OCI-LY1 (cell line): ENCODE measurements around the gene GLI3.

Experiments
- H2AFZ ChIP-seq: fragments of 200-600 bp; sonication (generic), shearing (Covaris generic); 2 replicates; pipeline ENCODE4 v1.6.0; 2014; ENCODE audit warnings: antibody characterized with exemption, mild to moderate bottlenecking, low read length
- H3F3A ChIP-seq: fragments of 200-600 bp; sonication (generic), shearing (Covaris generic); 2 replicates; pipeline ENCODE4 v1.6.0; 2014; ENCODE audit warnings: mild to moderate bottlenecking, antibody characterized with exemption, low read length, moderate library complexity; ENCODE audit not compliant: insufficient read depth
- H3K27ac ChIP-seq: fragments of 200-600 bp; sonication (generic); 2 replicates; pipeline ENCODE4 v1.5.1; 2014; ENCODE audit warnings: low read length, mixed run types, mild to moderate bottlenecking, low read depth; ENCODE audit not compliant: poor library complexity, severe bottlenecking
- H3K27me3 ChIP-seq: fragments of 200-600 bp; sonication (generic); 2 replicates; pipeline ENCODE4 v1.6.0; 2014; ENCODE audit warnings: antibody characterized with exemption, mild to moderate bottlenecking, low read length, moderate library complexity; ENCODE audit not compliant: insufficient read depth
- H3K36me3 ChIP-seq: fragments of 200-600 bp; sonication (generic); 2 replicates; pipeline ENCODE4 v1.6.1; 2014; ENCODE audit warnings: mild to moderate bottlenecking, antibody characterized with exemption, low read length, moderate library complexity, mixed read lengths; ENCODE audit not compliant: insufficient read depth
- H3K4me1 ChIP-seq: fragments of 200-600 bp; sonication (generic); 2 replicates; pipeline ENCODE4 v1.5.1; 2014; ENCODE audit warnings: mild to moderate bottlenecking, low read length, moderate library complexity; ENCODE audit not compliant: insufficient read depth, severe bottlenecking
- H3K4me2 ChIP-seq: fragments of 200-600 bp; sonication (generic), shearing (Covaris generic); 2 replicates; pipeline ENCODE4 v1.6.1; 2014; ENCODE audit warnings: low read length
- H3K4me3 ChIP-seq: fragments of 200-600 bp; sonication (generic); 2 replicates; pipeline ENCODE4 v1.5.1; 2014; ENCODE audit warnings: low read length, low read depth, mild to moderate bottlenecking, mixed read lengths; ENCODE audit not compliant: poor library complexity, severe bottlenecking
- H3K79me2 ChIP-seq: fragments of 200-600 bp; shearing (Covaris generic); 2 replicates; pipeline ENCODE4 v1.6.1; 2016; ENCODE audit warnings: mixed run types, low read length, mixed read lengths; ENCODE audit not compliant: insufficient read depth
- H3K9ac ChIP-seq: fragments of 200-600 bp; sonication (generic), shearing (Covaris generic); 2 replicates; pipeline ENCODE4 v1.6.1; 2014; ENCODE audit warnings: mild to moderate bottlenecking, low read length, mixed read lengths
- H3K9me2 ChIP-seq: fragments of 200-600 bp; sonication (generic), shearing (Covaris generic); 2 replicates; pipeline ENCODE4 v1.6.1; 2014; ENCODE audit warnings: low read depth, mild to moderate bottlenecking, low read length, mixed read lengths
- H3K9me3 ChIP-seq: fragments of 200-600 bp; shearing (Covaris generic); 2 replicates; pipeline ENCODE4 v1.6.1; 2014; ENCODE audit warnings: low read length, mixed read lengths
- H4K20me1 ChIP-seq: fragments of 200-600 bp; sonication (generic), shearing (Covaris generic); 2 replicates; pipeline ENCODE4 v1.6.0; 2016; ENCODE audit warnings: mild to moderate bottlenecking, low read length; ENCODE audit not compliant: insufficient read depth
- EZH2 ChIP-seq: fragments of 200-600 bp; sonication (generic), shearing (Covaris generic); IDR thresholded peaks from 2 replicates; pipeline ENCODE4 v1.8.0; 2017; ENCODE audit warnings: borderline replicate concordance, mixed run types, mild to moderate bottlenecking, antibody characterized with exemption, low read length, moderate library complexity, mixed read lengths
- TF ChIP-seq, protein P1 (sequence below): fragments of 200-600 bp; sonication (generic), shearing (Covaris generic); IDR thresholded peaks from 2 replicates; pipeline ENCODE4 v1.5.1; 2017; ENCODE audit warnings: mild to moderate bottlenecking, antibody characterized with exemption, low read length, moderate library complexity, mixed read lengths

GLI3 gene

DNA sequence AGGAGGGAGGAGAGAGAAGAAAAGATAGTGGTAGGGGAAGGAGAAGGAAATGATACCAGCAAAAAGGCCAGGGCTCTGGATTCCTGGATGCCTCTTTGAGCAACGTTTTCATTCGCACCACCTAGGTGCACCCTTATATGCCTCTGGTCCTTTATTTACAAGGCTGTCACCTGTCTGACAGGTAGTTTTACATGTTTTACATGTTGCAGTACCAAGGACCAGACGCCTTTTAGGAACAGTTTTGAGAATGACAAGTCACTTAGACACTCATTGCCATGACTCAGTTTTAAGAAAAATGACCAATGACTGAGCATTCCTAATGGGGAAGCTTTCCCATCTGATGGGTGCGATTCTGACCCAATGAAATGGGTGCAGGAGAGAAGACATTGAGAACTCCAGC lies 119.8 kb downstream of the GLI3 start:
- Histone ChIP-seq H3K9ac (no peak overlapping the region), H3K4me1 (no peaks in the 10 kb centered on the region), H3F3A (no peaks in the 10 kb centered on the region), H2AFZ (no peak overlapping the region), H3K9me3 (no peaks in the 10 kb centered on the region), H3K9me2 (no peaks in the 10 kb centered on the region), H3K4me3 (no peak overlapping the region), H3K27me3 (peaks cover 4% of the 10 kb centered on the region; the same call in 1 of the 2 replicates), H3K79me2 (no peaks in the 10 kb centered on the region), H3K36me3 (no peaks in the 10 kb centered on the region), H4K20me1 (no peaks in the 10 kb centered on the region), H3K27ac (no peak overlapping the region), H3K4me2 (no peak overlapping the region)
- TF ChIP-seq, protein P1, sequence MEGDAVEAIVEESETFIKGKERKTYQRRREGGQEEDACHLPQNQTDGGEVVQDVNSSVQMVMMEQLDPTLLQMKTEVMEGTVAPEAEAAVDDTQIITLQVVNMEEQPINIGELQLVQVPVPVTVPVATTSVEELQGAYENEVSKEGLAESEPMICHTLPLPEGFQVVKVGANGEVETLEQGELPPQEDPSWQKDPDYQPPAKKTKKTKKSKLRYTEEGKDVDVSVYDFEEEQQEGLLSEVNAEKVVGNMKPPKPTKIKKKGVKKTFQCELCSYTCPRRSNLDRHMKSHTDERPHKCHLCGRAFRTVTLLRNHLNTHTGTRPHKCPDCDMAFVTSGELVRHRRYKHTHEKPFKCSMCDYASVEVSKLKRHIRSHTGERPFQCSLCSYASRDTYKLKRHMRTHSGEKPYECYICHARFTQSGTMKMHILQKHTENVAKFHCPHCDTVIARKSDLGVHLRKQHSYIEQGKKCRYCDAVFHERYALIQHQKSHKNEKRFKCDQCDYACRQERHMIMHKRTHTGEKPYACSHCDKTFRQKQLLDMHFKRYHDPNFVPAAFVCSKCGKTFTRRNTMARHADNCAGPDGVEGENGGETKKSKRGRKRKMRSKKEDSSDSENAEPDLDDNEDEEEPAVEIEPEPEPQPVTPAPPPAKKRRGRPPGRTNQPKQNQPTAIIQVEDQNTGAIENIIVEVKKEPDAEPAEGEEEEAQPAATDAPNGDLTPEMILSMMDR: no peak
- no peak for TF ChIP-seq EZH2

DNA sequence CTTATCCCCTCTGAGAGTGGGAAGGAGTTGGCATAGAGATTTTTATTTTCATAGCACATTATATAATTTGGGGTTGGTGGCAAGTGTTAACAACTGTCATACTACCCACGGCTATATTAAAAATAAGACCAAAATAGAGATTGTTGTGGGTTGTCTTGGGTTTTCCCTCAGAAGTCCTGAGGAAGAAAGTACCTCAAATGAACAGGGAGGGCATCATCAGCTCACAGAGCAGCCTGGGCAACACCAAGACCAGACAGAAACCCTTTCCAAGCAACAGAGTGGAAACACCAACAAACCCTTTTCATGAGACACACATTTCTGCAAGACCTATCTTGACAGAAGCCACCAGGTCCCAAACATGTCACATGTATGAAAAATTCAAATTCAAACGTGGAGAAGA lies 121.2 kb downstream of the GLI3 start:
- H3K36me3 ChIP-seq: no peaks in the 10 kb centered on the region
- no peaks in the 10 kb centered on the region for H3K4me1 ChIP-seq
- no peaks in the 10 kb centered on the region for H3K9me3 ChIP-seq
- H3K9ac ChIP-seq: no peak overlapping the region
- H3K4me2 ChIP-seq: no peak overlapping the region
- H3K9me2 ChIP-seq: no peaks in the 10 kb centered on the region
- H3F3A ChIP-seq: no peaks in the 10 kb centered on the region
- H4K20me1 ChIP-seq: no peaks in the 10 kb centered on the region
- no peak overlapping the region for H2AFZ ChIP-seq
- H3K79me2 ChIP-seq: no peaks in the 10 kb centered on the region
- H3K27ac ChIP-seq: no peak overlapping the region
- H3K27me3 ChIP-seq: peaks cover 4% of the 10 kb centered on the region; the same call in 1 of the 2 replicates
- H3K4me3 ChIP-seq: no peak overlapping the region
- TF ChIP-seq, protein P1: no peak
- no peak for TF ChIP-seq EZH2

DNA sequence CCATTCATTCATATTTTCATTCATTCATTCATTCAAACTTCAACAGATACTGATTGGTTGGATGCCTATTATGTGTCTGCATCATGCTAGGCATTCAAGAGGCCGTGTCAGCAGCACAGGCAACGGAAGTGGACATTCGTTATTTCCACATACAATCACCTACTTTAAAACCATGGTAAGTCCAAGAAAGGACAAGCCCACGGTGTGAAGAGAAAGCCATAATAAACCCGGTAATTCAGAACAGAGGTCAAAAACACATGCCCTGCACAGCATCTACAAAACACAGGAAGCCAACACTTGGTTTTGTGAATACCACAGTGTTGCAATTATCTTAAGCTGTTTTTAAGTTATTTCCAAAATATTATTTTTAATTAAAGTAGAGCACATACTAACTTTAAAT lies 126.7 kb downstream of the GLI3 start:
- Histone ChIP-seq H3F3A (no peaks in the 10 kb centered on the region), H3K4me2 (no peak overlapping the region), H4K20me1 (no peaks in the 10 kb centered on the region), H3K9me2 (no peaks in the 10 kb centered on the region), H3K36me3 (no peaks in the 10 kb centered on the region), H3K4me3 (no peak overlapping the region), H3K27ac (no peak overlapping the region), H3K9me3 (no peaks in the 10 kb centered on the region), H2AFZ (no peak overlapping the region), H3K79me2 (no peaks in the 10 kb centered on the region), H3K27me3 (no peaks in the 10 kb centered on the region), H3K9ac (no peak overlapping the region), H3K4me1 (no peaks in the 10 kb centered on the region)
- TF ChIP-seq, protein P1: no peak
